HG03196 (cell line): ENCODE data around the gene POLR1G.
"Not testable (repeated sequence)": the region's sequence is repeated elsewhere in the genome, so short reads cannot be mapped to it uniquely, and the experiment has no call there.

ENCODE experiments used
- ATAC-seq: cut with Tn5 transposase; IDR thresholded peaks from one replicate; pipeline ENCODE4 v1.9.1; 2021; ENCODE audit not compliant: unreplicated experiment

POLR1G gene

DNA sequence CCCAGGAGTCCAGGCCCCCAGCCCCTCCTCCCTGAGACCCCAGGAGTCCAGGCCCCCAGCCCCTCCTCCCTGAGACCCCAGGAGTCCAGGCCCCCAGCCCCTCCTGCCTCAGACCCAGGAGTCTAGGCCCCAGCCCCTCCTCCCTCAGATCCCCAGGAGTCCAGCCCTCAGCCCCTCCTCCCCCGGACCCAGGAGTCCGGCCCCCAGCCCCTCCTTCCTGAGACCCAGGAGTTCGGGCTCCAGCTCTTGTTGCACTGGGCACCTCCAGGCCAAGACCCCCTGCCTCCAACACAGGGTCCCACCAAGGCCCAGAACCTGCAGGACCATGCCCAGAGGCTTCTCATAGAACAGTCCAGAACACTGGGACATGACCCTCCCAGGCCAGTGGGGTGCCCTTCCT, 13.5 kb downstream of the POLR1G start:
- no peak for ATAC-seq

- no peak for ATAC-seq
Measured at GRCh38 chr19:45420356-45420755, 13.9 kb downstream of the POLR1G start.

DNA sequence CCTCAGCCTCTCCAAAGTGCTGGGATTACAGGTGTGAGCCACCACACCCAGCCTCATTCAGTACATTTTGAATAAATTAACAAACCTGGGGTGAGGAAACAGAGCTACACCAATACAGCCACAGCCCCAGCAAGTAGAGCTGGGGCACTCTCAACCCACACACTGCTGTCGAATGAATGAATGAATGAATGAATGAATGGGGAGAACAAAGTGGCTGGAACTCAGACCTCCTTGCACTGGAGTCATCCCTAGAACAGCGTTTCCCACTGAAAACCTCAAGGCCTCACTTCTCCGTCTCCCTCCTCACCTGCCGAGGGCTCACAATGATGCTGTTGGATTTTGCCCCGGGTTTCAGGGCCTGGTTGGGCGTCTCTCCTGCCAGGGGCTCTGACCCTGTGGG, 14.4 kb downstream of the POLR1G start:
- no peak for ATAC-seq

DNA sequence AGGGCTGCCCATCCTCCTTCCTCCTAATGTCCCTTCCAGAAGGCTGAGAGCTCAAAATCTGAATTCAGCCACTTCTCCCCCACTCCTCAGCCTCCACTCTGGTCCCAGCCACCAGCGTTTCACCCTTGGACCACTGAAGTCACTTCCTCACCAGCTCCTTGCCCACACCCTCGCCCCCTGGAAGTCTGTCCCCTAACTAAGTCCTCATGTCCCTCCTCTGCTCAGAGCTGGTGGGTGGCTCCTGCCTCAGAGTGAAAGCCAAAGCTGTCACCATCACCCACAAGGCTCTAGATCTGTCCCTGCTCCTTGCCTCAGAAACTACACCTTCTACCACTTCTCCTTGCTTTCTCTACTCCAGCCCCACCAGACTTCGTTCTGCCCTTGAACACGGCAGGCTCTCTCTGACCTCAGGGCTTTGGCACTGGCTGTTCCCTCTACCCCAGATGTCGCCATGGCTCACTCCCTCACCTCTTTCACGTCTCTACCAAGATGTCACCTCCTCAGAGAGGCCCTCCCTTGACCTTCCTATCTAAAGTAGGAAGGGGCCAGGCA, 15.6 kb downstream of the POLR1G start:
- no peak for ATAC-seq

- no peak for ATAC-seq
Measured at GRCh38 chr19:45423033-45423588, 16.7 kb downstream of the POLR1G start.

GRCh38 chr19:45423589-45424190, 17.2 kb downstream of the POLR1G start, which contains the start of gene ERCC1:
TSS of gene ERCC1 (minus strand) at chr19:45423917. CDS start at chr19:45423374, 543 bp downstream.
- ATAC-seq, result peak; percentile 63

DNA sequence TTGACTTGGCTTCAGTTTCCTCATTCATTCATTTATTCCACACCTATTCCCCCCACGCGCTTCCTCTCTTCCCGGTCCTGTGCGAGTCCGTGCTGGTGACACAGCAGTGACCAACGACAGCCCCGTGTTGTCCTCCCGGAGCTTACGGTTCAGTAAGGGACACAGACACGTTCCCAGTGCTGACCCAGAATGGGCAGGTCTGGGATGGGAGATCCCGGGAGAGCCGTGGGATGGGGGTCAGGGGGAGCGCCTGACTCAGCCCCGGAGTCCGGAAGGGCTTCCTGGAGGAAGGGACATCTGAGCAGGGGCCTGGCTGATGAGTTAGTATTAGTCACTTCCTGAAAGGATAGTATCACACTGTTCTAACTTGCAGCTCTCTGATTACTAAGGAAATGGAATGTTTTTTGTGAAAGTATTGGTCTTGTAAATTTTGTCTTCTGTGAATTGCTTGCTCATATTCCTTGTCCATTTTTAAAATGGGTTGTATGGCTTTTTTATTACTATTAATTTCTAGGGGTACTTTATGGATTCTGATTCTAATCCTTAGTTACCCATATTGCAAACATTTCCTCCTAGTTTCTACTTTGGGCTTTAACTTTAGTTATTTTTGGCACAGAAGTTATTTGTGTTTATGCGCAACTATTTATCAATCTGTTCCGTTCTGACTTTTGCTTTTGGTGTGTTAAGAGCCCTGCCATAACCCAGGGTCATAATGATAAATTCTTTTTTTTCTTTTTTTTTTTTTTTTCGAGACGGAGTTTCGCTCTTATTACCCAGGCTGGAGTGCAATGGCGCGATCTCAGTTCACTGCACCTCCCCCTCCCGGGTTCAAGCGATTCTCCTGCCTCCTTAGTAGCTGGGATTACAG, 18.0 kb downstream of the POLR1G start:
- ATAC-seq, result no peak

DNA sequence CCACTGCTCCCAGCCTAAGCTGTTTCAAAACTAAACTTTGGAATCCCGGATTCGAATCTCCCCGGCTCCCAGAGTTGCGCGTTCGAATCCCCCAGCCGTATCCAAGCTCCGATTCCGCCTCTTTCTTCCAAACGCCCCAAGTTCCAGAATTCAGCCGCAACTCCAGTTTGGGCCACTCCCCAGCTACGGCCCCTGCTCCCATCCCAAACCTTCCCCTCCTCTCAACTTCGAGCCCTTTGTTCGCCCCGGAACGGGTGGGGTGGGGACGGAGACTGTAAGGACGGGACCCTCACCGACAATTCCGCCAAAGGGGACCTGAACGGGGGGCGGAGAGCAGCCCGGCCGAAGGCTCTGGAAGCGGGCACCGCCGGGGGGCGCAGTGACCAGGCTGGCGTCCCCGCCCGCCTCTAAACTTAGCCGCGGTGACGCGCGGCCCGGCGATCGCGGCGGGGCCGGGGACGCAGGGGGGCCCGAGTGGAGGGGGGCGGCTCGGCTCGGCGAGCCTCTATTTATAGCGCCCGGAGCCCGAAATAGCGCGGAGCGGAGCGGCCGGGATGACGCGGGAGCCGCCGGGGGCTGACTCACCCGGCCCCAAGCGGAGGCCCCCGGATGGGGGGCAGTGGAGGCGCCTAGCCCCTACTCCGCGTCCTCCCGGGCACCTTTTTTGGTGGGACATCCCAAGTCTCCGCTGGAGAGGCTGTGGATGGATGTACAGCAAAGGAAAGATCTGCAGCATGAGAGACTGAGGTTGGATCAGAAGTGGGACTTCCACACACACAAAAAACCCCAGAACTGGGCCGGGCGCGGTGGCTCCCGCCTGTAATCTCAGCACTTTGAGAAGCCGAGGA, 22.2 kb downstream of the POLR1G start:
- no peak for ATAC-seq

- not testable (repeated sequence) for ATAC-seq
Measured at GRCh38 chr19:45429896-45430295, 23.5 kb downstream of the POLR1G start.

DNA sequence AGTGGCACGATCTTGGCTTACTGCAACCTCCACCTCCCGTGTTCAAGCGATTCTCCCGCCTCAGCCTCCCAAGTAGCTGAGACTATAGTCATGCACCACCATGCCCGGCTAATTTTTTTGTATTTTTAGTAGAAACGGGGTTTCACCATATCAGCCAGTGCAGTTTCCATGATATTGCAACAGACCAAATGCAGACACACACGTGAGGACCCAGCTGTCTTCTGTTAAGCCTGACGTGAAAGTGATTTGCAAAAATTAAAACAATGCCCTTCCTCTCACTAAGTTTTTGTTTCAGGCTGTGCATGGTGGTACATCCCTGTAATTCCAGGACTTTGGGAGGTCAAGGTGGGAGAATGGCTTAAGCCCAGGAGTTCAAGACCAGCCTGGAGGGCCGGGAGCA, 24.6 kb downstream of the POLR1G start:
- ATAC-seq, result not testable (repeated sequence)

DNA sequence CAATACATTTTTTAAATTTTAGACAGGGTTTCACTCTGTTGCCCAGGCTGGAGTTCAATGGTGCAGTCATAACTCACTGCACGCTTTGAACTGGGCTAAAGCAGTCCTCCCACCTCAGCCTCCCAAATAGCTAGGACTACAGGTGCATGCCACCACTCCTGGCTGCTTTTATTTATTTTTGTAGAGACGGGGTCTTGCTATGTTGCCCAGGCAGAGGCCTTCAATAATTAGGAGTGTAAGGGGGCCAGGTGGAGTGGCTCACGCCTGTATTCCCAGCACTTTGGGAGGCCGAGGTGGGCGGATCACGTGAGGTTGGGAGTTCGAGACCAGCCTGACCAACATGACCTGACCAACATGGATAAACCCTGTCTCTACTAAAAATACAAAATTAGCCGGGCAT, 26.1 kb downstream of the POLR1G start:
- not testable (repeated sequence) for ATAC-seq

DNA sequence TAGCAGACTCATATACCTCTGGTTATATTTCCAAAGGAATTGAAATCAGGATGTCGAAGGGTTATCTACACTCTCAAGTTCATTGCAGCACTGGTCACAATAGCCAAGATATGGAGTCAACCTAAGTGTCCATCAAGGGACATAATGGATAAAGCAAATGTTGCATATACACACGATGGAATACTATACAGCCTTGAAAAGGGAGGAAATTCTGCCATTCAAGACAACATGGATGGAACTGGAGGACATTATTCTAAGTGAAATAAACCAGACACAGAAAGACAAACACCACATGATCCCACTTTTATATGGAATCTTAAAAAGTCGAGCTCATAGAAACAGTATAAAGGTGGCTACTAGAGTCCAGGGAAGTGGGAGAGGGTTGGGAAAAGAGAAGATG, 30.9 kb downstream of the POLR1G start:
- ATAC-seq, result no peak

- no peak for ATAC-seq
Measured at GRCh38 chr19:45439190-45439568, 32.7 kb downstream of the POLR1G start.

DNA sequence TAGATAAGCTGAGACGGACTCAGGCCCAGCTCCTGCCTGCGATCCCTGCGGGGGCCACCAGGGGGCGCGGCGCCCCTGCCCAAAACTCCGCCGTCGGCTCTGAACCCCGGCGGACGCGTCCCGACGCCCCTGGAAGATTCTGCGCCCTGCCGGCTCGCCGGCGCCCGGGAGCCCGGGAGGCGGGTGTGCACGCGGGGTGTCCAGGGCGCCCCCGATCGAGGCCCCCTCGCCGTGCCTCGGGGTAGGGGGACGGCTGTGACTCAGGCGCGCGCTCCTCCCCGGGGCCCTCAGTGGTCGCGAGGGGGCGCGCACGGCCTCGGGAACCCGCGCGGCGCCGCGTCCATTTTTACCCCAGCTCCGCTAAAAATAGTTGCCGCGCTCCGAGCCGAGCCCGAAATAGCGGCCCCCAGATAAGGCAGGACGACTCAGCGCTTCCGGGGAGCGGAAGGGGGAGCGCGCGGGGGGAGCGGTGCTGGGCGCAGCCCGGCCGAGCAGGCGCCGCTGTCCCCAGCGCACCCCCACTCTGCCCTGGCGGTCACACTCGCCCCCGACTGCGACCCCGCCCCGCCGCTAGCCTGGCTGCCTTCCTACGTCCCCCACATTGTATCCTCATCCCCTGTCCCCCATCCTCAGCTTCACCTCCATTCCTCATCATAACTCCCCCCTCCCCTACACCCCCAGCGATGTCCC, 33.3 kb downstream of the POLR1G start:
- peak; percentile 53 for ATAC-seq

DNA sequence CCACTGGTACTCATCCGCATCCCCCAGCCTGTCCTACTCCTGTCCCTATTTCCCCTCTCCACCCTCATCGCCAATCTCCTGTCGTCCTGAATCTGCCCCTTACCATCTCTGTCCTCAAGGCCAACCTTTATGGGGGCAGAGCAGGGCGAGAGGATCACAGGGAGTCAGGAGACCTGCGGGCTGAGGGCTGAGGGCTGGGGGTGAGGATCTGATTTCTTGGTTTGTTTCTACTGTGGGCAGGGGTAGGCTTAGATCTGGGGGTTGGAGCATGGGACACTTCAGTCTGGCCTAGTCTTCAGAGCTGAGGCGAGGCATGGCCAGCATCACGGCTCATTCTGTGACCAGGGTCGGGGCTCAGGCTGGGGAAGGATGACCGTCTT, 33.8 kb downstream of the POLR1G start:
- no peak for ATAC-seq

GRCh38 chr19:45440873-45441654, 34.6 kb downstream of the POLR1G start:
- ATAC-seq, result no peak

- ATAC-seq, result no peak
Measured at GRCh38 chr19:45442408-45442777, 35.9 kb downstream of the POLR1G start.

DNA sequence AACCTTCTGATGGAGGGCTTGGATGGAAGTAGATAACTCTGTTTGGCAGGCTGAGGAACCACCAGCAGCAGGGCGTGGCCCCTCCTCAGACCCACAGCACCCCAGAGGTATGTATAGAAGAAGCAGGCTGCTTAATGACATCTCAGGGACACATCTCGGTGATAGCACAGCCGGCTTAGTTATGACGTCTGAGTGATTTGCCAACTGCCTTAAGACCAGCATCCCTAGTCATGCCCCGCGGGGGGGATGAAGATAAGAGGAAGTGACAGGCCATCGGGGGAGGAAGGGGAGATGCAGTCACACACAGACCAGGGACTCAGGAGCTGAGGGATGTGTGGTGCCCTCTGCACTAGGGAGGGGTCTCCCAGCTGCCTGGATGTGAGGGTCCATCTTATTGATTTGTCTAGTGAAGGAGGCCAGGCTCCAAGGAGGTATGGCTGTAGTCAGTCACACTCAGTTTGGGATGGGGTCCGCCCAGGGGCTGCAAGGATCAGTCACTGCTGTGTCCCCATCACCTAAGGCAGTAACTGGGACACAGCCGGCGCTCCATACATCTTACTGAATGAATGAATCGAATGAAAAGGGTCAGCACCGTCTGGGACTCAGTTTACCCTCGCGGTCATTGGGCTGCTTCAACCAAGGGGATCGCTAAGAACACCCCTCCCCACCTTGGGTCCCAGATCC, 36.5 kb downstream of the POLR1G start:
- ATAC-seq, result no peak
